ENCODE measurements around the gene PRADC1.

DNA sequence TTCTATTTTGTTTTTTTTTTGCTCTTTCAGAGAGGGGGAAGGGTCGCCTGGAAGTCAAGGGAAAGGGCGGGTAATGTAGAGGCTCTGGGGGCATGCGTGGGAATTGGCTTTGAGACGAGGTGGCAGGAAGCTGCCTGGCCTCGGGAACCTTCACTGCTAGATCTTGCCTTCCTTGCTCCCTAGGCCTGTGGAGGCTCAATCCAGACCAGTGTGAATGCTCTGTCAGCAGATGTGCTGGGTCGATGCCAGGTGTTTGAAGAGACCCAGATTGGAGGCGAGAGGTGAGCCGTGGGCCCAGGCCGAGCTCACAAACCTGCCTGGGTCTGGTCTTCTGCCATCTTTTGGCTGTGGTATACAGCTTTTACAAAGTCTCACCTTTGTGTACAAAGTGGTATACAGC lies 16.6 kb upstream of the PRADC1 start:
- no peak for TF ChIP-seq POLR2A (IDR thresholded peaks at IDR 0.05)
- TF ChIP-seq, protein P1, sequence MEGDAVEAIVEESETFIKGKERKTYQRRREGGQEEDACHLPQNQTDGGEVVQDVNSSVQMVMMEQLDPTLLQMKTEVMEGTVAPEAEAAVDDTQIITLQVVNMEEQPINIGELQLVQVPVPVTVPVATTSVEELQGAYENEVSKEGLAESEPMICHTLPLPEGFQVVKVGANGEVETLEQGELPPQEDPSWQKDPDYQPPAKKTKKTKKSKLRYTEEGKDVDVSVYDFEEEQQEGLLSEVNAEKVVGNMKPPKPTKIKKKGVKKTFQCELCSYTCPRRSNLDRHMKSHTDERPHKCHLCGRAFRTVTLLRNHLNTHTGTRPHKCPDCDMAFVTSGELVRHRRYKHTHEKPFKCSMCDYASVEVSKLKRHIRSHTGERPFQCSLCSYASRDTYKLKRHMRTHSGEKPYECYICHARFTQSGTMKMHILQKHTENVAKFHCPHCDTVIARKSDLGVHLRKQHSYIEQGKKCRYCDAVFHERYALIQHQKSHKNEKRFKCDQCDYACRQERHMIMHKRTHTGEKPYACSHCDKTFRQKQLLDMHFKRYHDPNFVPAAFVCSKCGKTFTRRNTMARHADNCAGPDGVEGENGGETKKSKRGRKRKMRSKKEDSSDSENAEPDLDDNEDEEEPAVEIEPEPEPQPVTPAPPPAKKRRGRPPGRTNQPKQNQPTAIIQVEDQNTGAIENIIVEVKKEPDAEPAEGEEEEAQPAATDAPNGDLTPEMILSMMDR (IDR thresholded peaks at IDR 0.05) = no peak

Data from prostate gland (tissue), 2 donors.